H9 (cell line): Measurements from ENCODE around the gene CSAD. TPM values are rescaled to one million over a fixed set of nuclear protein-coding genes. Genes with fewer than 3 reads are reported as not detected.

Experiments used
- DNase-seq: peaks from one replicate; pipeline ENCODE4 v3.0.0-alpha.2; 2017
- H2AFZ ChIP-seq: one replicate; pipeline ENCODE4 v1.6.1; 2013; ENCODE audit warnings: mild to moderate bottlenecking, low read length, control low read depth, moderate library complexity
- H2AK5ac ChIP-seq: 2 replicates; pipeline ENCODE4 v1.6.1; 2013; ENCODE audit warnings: low read length, control low read depth, mixed read lengths; ENCODE audit not compliant: insufficient read length
- H2BK120ac ChIP-seq: one replicate; pipeline ENCODE4 v1.6.1; 2013; ENCODE audit warnings: low read depth, mild to moderate bottlenecking, low read length, control low read depth, inconsistent platforms; ENCODE audit not compliant: poor library complexity, severe bottlenecking
- H2BK12ac ChIP-seq: 2 replicates; pipeline ENCODE4 v1.6.1; 2013; ENCODE audit warnings: low read length, control low read depth, mixed read lengths, low read depth; ENCODE audit not compliant: insufficient read length
- H2BK15ac ChIP-seq: 2 replicates; pipeline ENCODE4 v1.6.1; 2013; ENCODE audit warnings: low read depth, low read length, control low read depth
- H2BK20ac ChIP-seq: one replicate; pipeline ENCODE4 v1.6.1; 2013; ENCODE audit warnings: low read depth, mild to moderate bottlenecking, low read length, control low read depth, inconsistent platforms; ENCODE audit not compliant: poor library complexity, severe bottlenecking
- H2BK5ac ChIP-seq: 2 replicates; pipeline ENCODE4 v1.6.1; 2013; ENCODE audit warnings: low read length, control low read depth, mixed read lengths; ENCODE audit not compliant: insufficient read length
- H3K14ac ChIP-seq: 2 replicates; pipeline ENCODE4 v1.6.1; 2013; ENCODE audit warnings: low read length, control low read depth; ENCODE audit not compliant: insufficient read depth
- H3K18ac ChIP-seq: 2 replicates; pipeline ENCODE4 v1.6.1; 2013; ENCODE audit warnings: low read depth, mild to moderate bottlenecking, mixed read lengths, low read length, control low read depth; ENCODE audit not compliant: insufficient read length
- H3K23ac ChIP-seq: 2 replicates; pipeline ENCODE4 v1.6.1; 2013; ENCODE audit warnings: low read length, control low read depth, mixed read lengths, low read depth; ENCODE audit not compliant: insufficient read length
- H3K23me2 ChIP-seq: 2 replicates; pipeline ENCODE4 v1.6.1; 2013; ENCODE audit warnings: low read depth, mild to moderate bottlenecking, mixed read lengths, low read length, control low read depth; ENCODE audit not compliant: insufficient read length, poor library complexity, severe bottlenecking
- H3K27ac ChIP-seq: 2 replicates; pipeline ENCODE4 v1.5.1; 2013; ENCODE audit warnings: low read length, control low read depth, mixed read lengths, low read depth; ENCODE audit not compliant: insufficient read length
- H3K27me3 ChIP-seq: 2 replicates; pipeline ENCODE4 v1.6.1; 2013; ENCODE audit warnings: low read length, control low read depth, inconsistent platforms; ENCODE audit not compliant: insufficient read depth
- H3K4ac ChIP-seq: 2 replicates; pipeline ENCODE4 v1.6.1; 2013; ENCODE audit warnings: low read depth, mild to moderate bottlenecking, control low read depth, inconsistent platforms, low read length, moderate library complexity
- H3K4me1 ChIP-seq: 2 replicates; pipeline ENCODE4 v1.6.1; 2013; ENCODE audit warnings: low read length, control low read depth, inconsistent platforms; ENCODE audit not compliant: insufficient read depth
- H3K4me2 ChIP-seq: 2 replicates; pipeline ENCODE4 v1.6.1; 2013; ENCODE audit warnings: low read length, control low read depth, mixed read lengths; ENCODE audit not compliant: insufficient read length, insufficient read depth
- H3K56ac ChIP-seq: 2 replicates; pipeline ENCODE4 v1.6.1; 2013; ENCODE audit warnings: low read depth, mild to moderate bottlenecking, mixed read lengths, low read length, control low read depth; ENCODE audit not compliant: insufficient read length
- H3K79me1 ChIP-seq: 2 replicates; pipeline ENCODE4 v1.6.1; 2013; ENCODE audit warnings: low read depth, mild to moderate bottlenecking, moderate library complexity, low read length, control low read depth, inconsistent platforms; ENCODE audit not compliant: insufficient read depth, poor library complexity, severe bottlenecking
- H3K79me2 ChIP-seq: 2 replicates; pipeline ENCODE4 v1.6.1; 2013; ENCODE audit warnings: low read length, control low read depth, inconsistent platforms; ENCODE audit not compliant: insufficient read depth
- H3K9ac ChIP-seq: 2 replicates; pipeline ENCODE4 v1.6.1; 2013; ENCODE audit warnings: low read length, control low read depth, mixed read lengths; ENCODE audit not compliant: insufficient read length; ENCODE audit errors: extremely low read depth
- H3K9me3 ChIP-seq: one replicate; pipeline ENCODE4 v1.6.1; 2013; ENCODE audit warnings: low read depth, low read length, inconsistent platforms; ENCODE audit not compliant: control insufficient read depth
- H3T11ph ChIP-seq: one replicate; pipeline ENCODE4 v1.6.1; 2013; ENCODE audit warnings: mild to moderate bottlenecking, low read length, control low read depth, inconsistent platforms
- H4K20me1 ChIP-seq: one replicate; pipeline ENCODE4 v1.6.1; 2013; ENCODE audit not compliant: control insufficient read depth, insufficient read length, insufficient read depth
- H4K5ac ChIP-seq: 2 replicates; pipeline ENCODE4 v1.6.1; 2013; ENCODE audit warnings: low read depth, mild to moderate bottlenecking, mixed read lengths, low read length, control low read depth; ENCODE audit not compliant: insufficient read length
- H4K8ac ChIP-seq: replicated peaks from 2 replicates; pipeline ENCODE4 v1.6.1; 2013; ENCODE audit warnings: low read length, control low read depth, mixed read lengths, low read depth; ENCODE audit not compliant: insufficient read length
- H4K91ac ChIP-seq: 2 replicates; pipeline ENCODE4 v1.6.1; 2013; ENCODE audit warnings: low read depth, mild to moderate bottlenecking, moderate library complexity, mixed read lengths, low read length, control low read depth; ENCODE audit not compliant: insufficient read length
- H3K27ac Mint-ChIP-seq, 3 experiments: 2 replicates in 2 of 3; 3 replicates in 1 of 3; pipeline ENCODE4 v1.8.0; 2020 to 2021; ENCODE audit warnings: mixed read lengths in 3 of 3, mild to moderate bottlenecking in 1 of 3, moderate library complexity in 1 of 3
- H3K27me3 Mint-ChIP-seq: 2 replicates; pipeline ENCODE4 v1.8.0; 2021; ENCODE audit warnings: low read depth, mild to moderate bottlenecking, moderate library complexity, mixed read lengths
- H3K36me3 Mint-ChIP-seq, 3 experiments: 2 replicates in 2 of 3; 3 replicates in 1 of 3; pipeline ENCODE4 v1.8.0; 2020 to 2021; ENCODE audit warnings: low read depth in 3 of 3, mixed read lengths in 3 of 3; ENCODE audit not compliant: insufficient read depth in 1 of 3
- H3K4me1 Mint-ChIP-seq, 2 experiments: 2 replicates each; pipeline ENCODE4 v1.8.0; 2020; ENCODE audit warnings: mixed read lengths in 2 of 2
- H3K4me3 Mint-ChIP-seq, 2 experiments: 2 replicates in 1 of 2; 3 replicates in 1 of 2; pipeline ENCODE4 v1.8.0; 2020 to 2021; ENCODE audit warnings: mild to moderate bottlenecking in 2 of 2, mixed read lengths in 2 of 2, moderate library complexity in 1 of 2
- H3K9me3 Mint-ChIP-seq, 2 experiments: 2 replicates in 1 of 2; 3 replicates in 1 of 2; pipeline ENCODE4 v1.8.0; 2020; ENCODE audit warnings: mild to moderate bottlenecking in 2 of 2, mixed read lengths in 2 of 2, moderate library complexity in 1 of 2
- CTCF ChIP-seq: fragments of 200-600 bp; sonication (generic); conservative IDR thresholded peaks from 3 replicates; pipeline ENCODE4 v1.8.0; 2021; ENCODE audit warnings: antibody characterized with exemption, mild to moderate bottlenecking
- WGBS: extraction: QIAGEN DNeasy Blood & Tissue Kit; methylation state at CpG from one replicate; pipeline ENCODE4 v1.1.7; 2013; ENCODE audit warnings: missing lambda C conversion rate, low lambda C conversion rate, mixed read lengths; ENCODE audit not compliant: insufficient read length; ENCODE audit errors: extremely low coverage; 5-methylcytosine and 5-hydroxymethylcytosine counted together
- total RNA-seq: library from RNA; stranded (reverse); gene quantifications from 2 replicates; pipeline ENCODE4 v1.2.1, GENCODE V29; 2021

The CSAD gene
- total RNA-seq, 1 experiment from 2014 or later = 7.4 TPM

- Histone ChIP-seq H3K23me2 (peaks cover 22% of the 10 kb centered on the region), H4K8ac (no peak overlapping the region), H3K4me1 (peaks cover 37% of the 10 kb centered on the region; the same call in 1 of the 2 replicates), H3K4ac (no peak overlapping the region), H2AK5ac (no peak overlapping the region), H2BK12ac (no peak overlapping the region), H2BK15ac (no peak overlapping the region), H4K91ac (no peak overlapping the region), H3K9me3 (no peaks in the 10 kb centered on the region), H3K9ac (peak overlapping the region; percentile 16), H2BK20ac (no peak overlapping the region), H4K5ac (no peak overlapping the region), H3T11ph (no peak overlapping the region), H3K27ac (no peak overlapping the region), H3K79me1 (no peaks in the 10 kb centered on the region), H3K56ac (no peak overlapping the region), H3K14ac (no peak overlapping the region), H3K18ac (no peak overlapping the region), H3K79me2 (peaks cover 4% of the 10 kb centered on the region; the same call in 1 of the 2 replicates), H4K20me1 (no peaks in the 10 kb centered on the region), H3K23ac (no peak overlapping the region), H2BK5ac (no peak overlapping the region), H3K27me3 (peaks cover 3% of the 10 kb centered on the region; the same call in 1 of the 2 replicates), H2BK120ac (no peak overlapping the region), H2AFZ (no peak overlapping the region), H3K4me2 (peak overlapping the region; percentile 99)
- Mint-ChIP-seq H3K27ac (peak overlapping the region in 2 of 3 experiments; percentile 92 to 98; a peak in 4 of 7 replicates), H3K4me3 (peak overlapping the region; percentile 86 to 94), H3K9me3 (no peaks in the 10 kb centered on the region; a peak in 2 of 5 replicates), H3K27me3 (peaks cover 17% of the 10 kb centered on the region), H3K4me1 (peaks cover 75 to 77% of the 10 kb centered on the region in 2 experiments), H3K36me3 (peaks cover under 1 to 24% (median 18%) of the 10 kb centered on the region in 3 experiments; a peak in 6 of 7 replicates)
- DNase-seq = peak; percentile 33
- WGBS = no CpG with 5 or more reads among the region's 30 CpGs
- TF ChIP-seq CTCF = no peak
Measured at GRCh38 chr12:53218551-53219291, 38.0 kb upstream of the CSAD start.
